ENCODE data around the gene NPEPPS.
"Not testable (repeated sequence)": the region's sequence is repeated elsewhere in the genome, so short reads cannot be mapped to it uniquely, and the experiment has no call there.

Gene NPEPPS

GRCh38 chr17:47530557-47531232, at the start of gene NPEPPS:
Gene NPEPPS, plus strand, starts transcription at chr17:47531108. Its CDS starts 193 bp downstream, at chr17:47531301.
- not testable (repeated sequence) for TF ChIP-seq GATA2, GATA3 (IDR thresholded peaks at IDR 0.05; ENCODE audit: low read depth, low read length)

- TF ChIP-seq GATA2 (IDR thresholded peaks at IDR 0.05; ENCODE audit: low read depth, low read length) (no peak), GATA3 (IDR thresholded peaks at IDR 0.05; ENCODE audit: low read depth, low read length) (no peak)
These were observed 73.1 kb downstream of the NPEPPS start for GRCh38 chr17:47603830-47604597.

GRCh38 chr17:47604598-47604927, 73.7 kb downstream of the NPEPPS start:
- TF ChIP-seq GATA2 (IDR thresholded peaks at IDR 0.05; ENCODE audit: low read depth, low read length) (no peak), GATA3 (IDR thresholded peaks at IDR 0.05; ENCODE audit: low read depth, low read length) (no peak)

GRCh38 chr17:47605011-47605410, 74.1 kb downstream of the NPEPPS start:
- TF ChIP-seq GATA2 (IDR thresholded peaks at IDR 0.05; ENCODE audit: low read depth, low read length) (no peak), GATA3 (IDR thresholded peaks at IDR 0.05; ENCODE audit: low read depth, low read length) (no peak)

- TF ChIP-seq GATA3 (IDR thresholded peaks at IDR 0.05; ENCODE audit: low read depth, low read length): no peak
- no peak for TF ChIP-seq GATA2 (IDR thresholded peaks at IDR 0.05; ENCODE audit: low read depth, low read length)
These were observed 76.6 kb downstream of the NPEPPS start for GRCh38 chr17:47607481-47607880.

- TF ChIP-seq GATA3 (IDR thresholded peaks at IDR 0.05; ENCODE audit: low read depth, low read length) (no peak), GATA2 (IDR thresholded peaks at IDR 0.05; ENCODE audit: low read depth, low read length) (no peak)
These were observed 80.8 kb downstream of the NPEPPS start for GRCh38 chr17:47611372-47612350.

- TF ChIP-seq GATA2 (IDR thresholded peaks at IDR 0.05; ENCODE audit: low read depth, low read length): no peak
- TF ChIP-seq GATA3 (IDR thresholded peaks at IDR 0.05; ENCODE audit: low read depth, low read length): no peak
These were observed 85.0 kb downstream of the NPEPPS start for GRCh38 chr17:47615766-47616424.

GRCh38 chr17:47618410-47618809, 87.5 kb downstream of the NPEPPS start:
- no peak for TF ChIP-seq GATA2 (IDR thresholded peaks at IDR 0.05; ENCODE audit: low read depth, low read length)

GRCh38 chr17:47620503-47621245, 89.8 kb downstream of the NPEPPS start:
- TF ChIP-seq GATA2 (IDR thresholded peaks at IDR 0.05; ENCODE audit: low read depth, low read length) (no peak), GATA3 (IDR thresholded peaks at IDR 0.05; ENCODE audit: low read depth, low read length) (no peak)

GRCh38 chr17:47621293-47622179, 90.6 kb downstream of the NPEPPS start:
- no peak for TF ChIP-seq GATA3 (IDR thresholded peaks at IDR 0.05; ENCODE audit: low read depth, low read length)
- TF ChIP-seq GATA2 (IDR thresholded peaks at IDR 0.05; ENCODE audit: low read depth, low read length): no peak

- TF ChIP-seq GATA2 (IDR thresholded peaks at IDR 0.05; ENCODE audit: low read depth, low read length) (no peak), GATA3 (IDR thresholded peaks at IDR 0.05; ENCODE audit: low read depth, low read length) (no peak)
These were observed 91.3 kb downstream of the NPEPPS start for GRCh38 chr17:47622180-47622549.

- no peak for TF ChIP-seq GATA3 (IDR thresholded peaks at IDR 0.05; ENCODE audit: low read depth, low read length)
These were observed 93.8 kb downstream of the NPEPPS start for GRCh38 chr17:47624727-47625068.

All from SH-SY5Y (cell line).